ENCODE measurements around the gene PTBP2.
"Not testable (repeated sequence)": the region's sequence is repeated elsewhere in the genome, so short reads cannot be mapped to it uniquely, and the experiment has no call there.

The PTBP2 gene

GRCh38 chr1:96730574-96731298 lies 9.2 kb downstream of the PTBP2 start:
- no peak for DNase-seq (ENCODE audit: low spot score)

- no peak for DNase-seq (ENCODE audit: low spot score)
Measured at GRCh38 chr1:96741335-96741734, 19.8 kb downstream of the PTBP2 start.

GRCh38 chr1:96746440-96747420 lies 25.1 kb downstream of the PTBP2 start:
- DNase-seq (ENCODE audit: low spot score) = no peak

- DNase-seq (ENCODE audit: low spot score) = no peak
Measured at GRCh38 chr1:96747565-96747964, 26.0 kb downstream of the PTBP2 start.

GRCh38 chr1:96748078-96748477 lies 26.5 kb downstream of the PTBP2 start:
- DNase-seq (ENCODE audit: low spot score) = no peak

GRCh38 chr1:96749618-96750017 lies 28.0 kb downstream of the PTBP2 start:
- no peak for DNase-seq (ENCODE audit: low spot score)

GRCh38 chr1:96752394-96752793 lies 30.8 kb downstream of the PTBP2 start:
- DNase-seq (ENCODE audit: low spot score) = no peak

- peak; percentile 21 for DNase-seq (ENCODE audit: low spot score)
Measured at GRCh38 chr1:96756789-96757188, 35.2 kb downstream of the PTBP2 start.

GRCh38 chr1:96762586-96762985 lies 41.0 kb downstream of the PTBP2 start:
- DNase-seq (ENCODE audit: low spot score) = not testable (repeated sequence)

- DNase-seq (ENCODE audit: low spot score) = no peak
Measured at GRCh38 chr1:96763514-96763913, 41.9 kb downstream of the PTBP2 start.

GRCh38 chr1:96764469-96764868 lies 42.9 kb downstream of the PTBP2 start:
- DNase-seq (ENCODE audit: low spot score) = no peak

GRCh38 chr1:96771847-96772246 lies 50.3 kb downstream of the PTBP2 start:
- DNase-seq (ENCODE audit: low spot score) = no peak

- no peak for DNase-seq (ENCODE audit: low spot score)
Measured at GRCh38 chr1:96772349-96772748, 50.8 kb downstream of the PTBP2 start.

- no peak for DNase-seq (ENCODE audit: low spot score)
Measured at GRCh38 chr1:96772972-96773371, 51.4 kb downstream of the PTBP2 start.

- DNase-seq (ENCODE audit: low spot score) = no peak
Measured at GRCh38 chr1:96782206-96782605, 60.6 kb downstream of the PTBP2 start.

- no peak for DNase-seq (ENCODE audit: low spot score)
Measured at GRCh38 chr1:96782856-96783255, 61.3 kb downstream of the PTBP2 start.

- no peak for DNase-seq (ENCODE audit: low spot score)
Measured at GRCh38 chr1:96790599-96790998, 69.0 kb downstream of the PTBP2 start.

GRCh38 chr1:96792220-96792619 lies 70.6 kb downstream of the PTBP2 start:
- no peak for DNase-seq (ENCODE audit: low spot score)

- DNase-seq (ENCODE audit: low spot score) = not testable (repeated sequence)
Measured at GRCh38 chr1:96801696-96802095, 80.1 kb downstream of the PTBP2 start.

GRCh38 chr1:96804648-96805047 lies 83.1 kb downstream of the PTBP2 start:
- peak; percentile 16 for DNase-seq (ENCODE audit: low spot score)

GRCh38 chr1:96808191-96808590 lies 86.6 kb downstream of the PTBP2 start:
- DNase-seq (ENCODE audit: low spot score) = no peak

GRCh38 chr1:96815914-96816313 lies 94.3 kb downstream of the PTBP2 start:
- no peak for DNase-seq (ENCODE audit: low spot score)

GRCh38 chr1:96820107-96820506 lies 98.5 kb downstream of the PTBP2 start:
- DNase-seq (ENCODE audit: low spot score) = no peak
